SK-N-MC (cell line): ENCODE measurements around the gene THEMIS2.

ENCODE experiments used
- EZH2 ChIP-seq: fragments of 200-600 bp; sonication (generic); IDR thresholded peaks from one replicate; pipeline ENCODE4 v1.6.1; 2017; ENCODE audit warnings: antibody characterized with exemption
- FOXP2 ChIP-seq: optimal IDR thresholded peaks from 2 replicates; pipeline ENCODE3; 2011; ENCODE audit warnings: mild to moderate bottlenecking, moderate library complexity; ENCODE audit not compliant: insufficient read depth; ENCODE audit errors: extremely low read length, control extremely low read depth
- POLR2AphosphoS5 ChIP-seq: IDR thresholded peaks from 2 replicates; pipeline ENCODE4 v1.6.1; 2012; ENCODE audit warnings: mild to moderate bottlenecking, low read depth, low read length, borderline replicate concordance

DNA sequence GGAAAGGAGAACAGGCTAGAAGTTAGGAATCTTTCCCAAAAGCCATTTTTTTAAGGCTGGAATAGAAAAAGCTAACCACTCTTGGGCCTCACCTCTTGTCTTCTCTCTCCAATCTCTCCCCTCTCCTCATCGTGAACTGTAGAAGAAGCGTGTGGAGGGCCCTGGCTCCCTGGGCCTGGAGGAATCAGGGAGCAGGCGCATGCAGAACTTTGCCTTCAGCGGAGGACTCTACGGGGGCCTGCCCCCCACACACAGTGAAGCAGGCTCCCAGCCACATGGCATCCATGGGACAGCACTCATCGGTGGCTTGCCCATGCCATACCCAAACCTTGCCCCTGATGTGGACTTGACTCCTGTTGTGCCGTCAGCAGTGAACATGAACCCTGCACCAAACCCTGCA lies 22.4 kb upstream of the THEMIS2 start:
- TF ChIP-seq POLR2AphosphoS5 = no peak
- no peak for TF ChIP-seq EZH2
- TF ChIP-seq FOXP2 = no peak
